Astrocyte (in vitro differentiated cells and primary cell): Measurements from ENCODE around the gene PIGN. TPM values are rescaled to one million over a fixed set of nuclear protein-coding genes. Genes with fewer than 3 reads are reported as not detected.

Experiments used
- DNase-seq: peaks from one replicate; pipeline ENCODE4 v3.0.0-alpha.2; 2010; ENCODE audit warnings: low read depth
- FAIRE-seq: peaks from 2 replicates; lab custom pipeline; 2011; peaks lifted over from hg19 to GRCh38; lab: Jason Lieb, UNC
- H2AFZ ChIP-seq: 2 replicates; pipeline ENCODE4 v1.6.0; 2012; ENCODE audit warnings: low read depth, low read length, inconsistent platforms
- H3K27ac ChIP-seq: 2 replicates; pipeline ENCODE4 v1.5.1; 2011; ENCODE audit warnings: low read depth, low read length, inconsistent platforms
- H3K27me3 ChIP-seq: 2 replicates; pipeline ENCODE4 v1.6.0; 2011; ENCODE audit warnings: low read length, inconsistent platforms; ENCODE audit not compliant: insufficient read depth
- H3K36me3 ChIP-seq: 2 replicates; pipeline ENCODE4 v1.5.1; 2011; ENCODE audit warnings: low read length, inconsistent platforms; ENCODE audit not compliant: insufficient read depth
- H3K4me1 ChIP-seq: 2 replicates; pipeline ENCODE4 v1.5.1; 2011; ENCODE audit warnings: low read length, inconsistent platforms; ENCODE audit not compliant: insufficient read depth
- H3K4me2 ChIP-seq: 2 replicates; pipeline ENCODE4 v1.6.0; 2012; ENCODE audit warnings: low read length, inconsistent platforms
- H3K4me3 ChIP-seq: 2 replicates; pipeline ENCODE4 v1.5.1; 2011; ENCODE audit warnings: low read depth, mild to moderate bottlenecking, low read length, inconsistent platforms; ENCODE audit not compliant: insufficient read depth
- H3K79me2 ChIP-seq: 2 replicates; pipeline ENCODE4 v1.6.0; 2012; ENCODE audit warnings: mild to moderate bottlenecking, low read length, inconsistent platforms; ENCODE audit not compliant: insufficient read depth
- H3K9ac ChIP-seq: 2 replicates; pipeline ENCODE4 v1.6.0; 2012; ENCODE audit warnings: mild to moderate bottlenecking, low read length, inconsistent platforms
- H3K9me3 ChIP-seq: 2 replicates; pipeline ENCODE4 v1.5.1; 2012; ENCODE audit warnings: low read depth, mild to moderate bottlenecking, low read length, inconsistent platforms; ENCODE audit not compliant: insufficient read depth
- H4K20me1 ChIP-seq: 2 replicates; pipeline ENCODE4 v1.6.0; 2012; ENCODE audit warnings: low read length, inconsistent platforms; ENCODE audit not compliant: insufficient read depth
- H3K27ac Mint-ChIP-seq: one replicate; pipeline ENCODE4 v1.8.0; 2021; ENCODE audit warnings: mild to moderate bottlenecking, mixed read lengths; ENCODE audit not compliant: unreplicated experiment
- H3K27me3 Mint-ChIP-seq: one replicate; pipeline ENCODE4 v1.8.0; 2021; ENCODE audit warnings: low read depth, mixed read lengths; ENCODE audit not compliant: unreplicated experiment
- H3K36me3 Mint-ChIP-seq: one replicate; pipeline ENCODE4 v1.8.0; 2021; ENCODE audit warnings: low read depth, mixed read lengths; ENCODE audit not compliant: unreplicated experiment
- H3K4me1 Mint-ChIP-seq: one replicate; pipeline ENCODE4 v1.8.0; 2021; ENCODE audit warnings: low read depth, mixed read lengths; ENCODE audit not compliant: unreplicated experiment
- H3K4me3 Mint-ChIP-seq: one replicate; pipeline ENCODE4 v1.8.0; 2021; ENCODE audit warnings: mild to moderate bottlenecking, moderate library complexity, mixed read lengths; ENCODE audit not compliant: unreplicated experiment
- H3K9me3 Mint-ChIP-seq: one replicate; pipeline ENCODE4 v1.8.0; 2021; ENCODE audit warnings: mild to moderate bottlenecking, mixed read lengths; ENCODE audit not compliant: unreplicated experiment
- CTCF ChIP-seq: IDR thresholded peaks from 2 replicates; pipeline ENCODE4 v1.5.1; 2011; ENCODE audit warnings: low read depth, mild to moderate bottlenecking, inconsistent platforms, low read length, moderate library complexity; ENCODE audit not compliant: insufficient read depth
- EZH2 ChIP-seq: IDR thresholded peaks from 2 replicates; pipeline ENCODE4 v1.6.1; 2012; ENCODE audit warnings: mild to moderate bottlenecking, low read length, inconsistent platforms; ENCODE audit not compliant: insufficient read depth
- total RNA-seq: library from RNA; stranded (reverse); gene quantifications from 2 replicates; pipeline ENCODE4 v1.2.1, GENCODE V29; 2021

PIGN gene
- total RNA-seq, 1 donor from 2014 or later, result 20.0 TPM

GRCh38 chr18:62122330-62122729 is 64.5 kb downstream of the PIGN start:
- TF ChIP-seq EZH2 (no peak), CTCF (no peak)

GRCh38 chr18:62119884-62120283 is 67.0 kb downstream of the PIGN start:
- Histone ChIP-seq H3K9me3 (no peaks in the 10 kb centered on the region), H3K79me2 (no peaks in the 10 kb centered on the region), H3K27ac (no peak overlapping the region), H4K20me1 (no peaks in the 10 kb centered on the region), H3K36me3 (no peaks in the 10 kb centered on the region), H3K4me3 (no peak overlapping the region), H3K9ac (no peak overlapping the region), H2AFZ (no peak overlapping the region), H3K4me1 (no peaks in the 10 kb centered on the region), H3K27me3 (no peaks in the 10 kb centered on the region), H3K4me2 (no peak overlapping the region)
- TF ChIP-seq CTCF, result no peak
- TF ChIP-seq EZH2, result no peak
- Mint-ChIP-seq H3K9me3 (no peaks in the 10 kb centered on the region), H3K4me3 (no peak overlapping the region), H3K4me1 (no peaks in the 10 kb centered on the region), H3K27me3 (no peaks in the 10 kb centered on the region), H3K36me3 (no peaks in the 10 kb centered on the region), H3K27ac (no peak overlapping the region)
- no peak for DNase-seq
- FAIRE-seq, result no peak

More at GRCh38 chr18:62122330-62122729, 64.5 kb downstream of the PIGN start:
- Histone ChIP-seq H3K27me3 (no peaks in the 10 kb centered on the region), H3K4me3 (no peak overlapping the region), H3K4me2 (no peak overlapping the region), H3K9ac (no peak overlapping the region), H3K4me1 (no peaks in the 10 kb centered on the region), H3K9me3 (no peaks in the 10 kb centered on the region), H3K79me2 (no peaks in the 10 kb centered on the region), H3K27ac (no peak overlapping the region), H3K36me3 (no peaks in the 10 kb centered on the region), H2AFZ (no peak overlapping the region), H4K20me1 (no peaks in the 10 kb centered on the region)
- Mint-ChIP-seq H3K36me3 (no peaks in the 10 kb centered on the region), H3K27ac (no peak overlapping the region), H3K4me1 (no peaks in the 10 kb centered on the region), H3K9me3 (no peaks in the 10 kb centered on the region), H3K4me3 (no peak overlapping the region), H3K27me3 (no peaks in the 10 kb centered on the region)
- FAIRE-seq (no peak), DNase-seq (no peak)

- Histone ChIP-seq H3K36me3 (no peaks in the 10 kb centered on the region), H3K4me1 (no peaks in the 10 kb centered on the region), H3K79me2 (no peaks in the 10 kb centered on the region), H3K27me3 (no peaks in the 10 kb centered on the region), H3K4me3 (no peak overlapping the region), H4K20me1 (no peaks in the 10 kb centered on the region), H3K27ac (no peak overlapping the region), H3K9me3 (no peaks in the 10 kb centered on the region), H3K9ac (no peak overlapping the region), H3K4me2 (no peak overlapping the region), H2AFZ (no peak overlapping the region)
- DNase-seq (peak; percentile 88), FAIRE-seq (peak; percentile 47)
- Mint-ChIP-seq H3K36me3 (no peaks in the 10 kb centered on the region), H3K27ac (no peak overlapping the region), H3K9me3 (no peaks in the 10 kb centered on the region), H3K4me1 (no peaks in the 10 kb centered on the region), H3K27me3 (no peaks in the 10 kb centered on the region), H3K4me3 (no peak overlapping the region)
- TF ChIP-seq CTCF (no peak), EZH2 (no peak)
These were observed 68.5 kb downstream of the PIGN start for GRCh38 chr18:62118328-62118727.
